Right cardiac atrium (tissue), 5 donors: ENCODE results near the gene KIR3DL1. TPM values are rescaled to one million over a fixed set of nuclear protein-coding genes. Genes with fewer than 3 reads are reported as not detected.
"Not testable (repeated sequence)": the region's sequence is repeated elsewhere in the genome, so short reads cannot be mapped to it uniquely, and the experiment has no call there.

Experiments used
- ATAC-seq, 2 donors: fragments of 200-7000 bp; cut with Tn5 transposase; one replicate each; pipeline versions ENCODE4 v1.8.0 to v1.9.1; 2020; ENCODE audit warnings: moderate library complexity in 2 of 2, mild to moderate bottlenecking in 1 of 2
- DNase-seq, 3 donors: peaks; one replicate each; pipeline ENCODE4 v3.0.0-alpha.2; 2020
- H3K27ac ChIP-seq: one replicate; pipeline ENCODE4 v1.5.1; 2013; ENCODE audit warnings: mild to moderate bottlenecking, low read length, control low read depth, moderate library complexity
- H3K27me3 ChIP-seq: one replicate; pipeline ENCODE4 v1.6.1; 2013; ENCODE audit not compliant: control insufficient read depth, insufficient read depth
- H3K4me1 ChIP-seq: one replicate; pipeline ENCODE4 v1.6.1; 2013; ENCODE audit warnings: low read length; ENCODE audit not compliant: control insufficient read depth, insufficient read depth
- H3K4me3 ChIP-seq: one replicate; pipeline ENCODE4 v1.5.1; 2013; ENCODE audit warnings: low read length, control low read depth
- H3K9me3 ChIP-seq: one replicate; pipeline ENCODE4 v1.6.1; 2013; ENCODE audit warnings: low read length; ENCODE audit not compliant: control insufficient read depth
- WGBS: extraction: QIAGEN DNeasy Blood & Tissue Kit; methylation state at CpG from one replicate; pipeline ENCODE4 v1.1.7; 2013; 5-methylcytosine and 5-hydroxymethylcytosine counted together
- intact Hi-C, 4 donors: fragments of 100-400 bp; cut with DNase I; formaldehyde crosslinking; loops; one replicate each; pipeline versions ENCODE4 v1.11.0 to v1.14.0; 2022 to 2023
- polyA plus RNA-seq: library from polyadenylated mRNA; stranded (reverse); fragments of 200-250 nt; gene quantifications from one replicate; pipeline ENCODE4 v1.2.3, GENCODE V29; 2013
- total RNA-seq, 4 donors: library from RNA; stranded (reverse); fragmentation: NEBNext Ultra II Directional; extraction: Animal tissue kit (Norgen Biotek cat#: 25700); gene quantifications; one replicate each; pipeline ENCODE4 v1.2.1, GENCODE V29; 2021
- donor health status: healthy with polysubstance abuse.
- donor health status: DM: no; HTN: yes; CAD: no.
- donor health status: DM: no; HTN: no; CAD: no.
- donor health status: DM: no; HTN: yes; CAD: no; lungs with severe emphysema.
- donor health status: DM: yes; HTN: yes; CAD: no.

The KIR3DL1 gene
- total and polyA plus RNA-seq, 5 donors: 0.05 TPM; not detected in 4

GRCh38 chr19:54814571-54814970 is 1.7 kb upstream of the KIR3DL1 start:
- ATAC-seq, H3K4me3 ChIP-seq, H3K9me3 ChIP-seq, DNase-seq, intact Hi-C loops, H3K27ac ChIP-seq, H3K4me1 ChIP-seq, H3K27me3 ChIP-seq: not testable (repeated sequence)
- WGBS: 56% methylated on average over 3 of the region's 3 CpGs

- DNase-seq (no peak), ATAC-seq (no peak)
- Histone ChIP-seq H3K4me1 (no peaks in the 10 kb centered on the region), H3K27ac (no peak overlapping the region), H3K9me3 (no peaks in the 10 kb centered on the region), H3K27me3 (no peaks in the 10 kb centered on the region), H3K4me3 (no peak overlapping the region)
- WGBS: 79% methylated on average over 15 of the region's 15 CpGs
- intact Hi-C loops: no loop called here
Measured at GRCh38 chr19:54817670-54818536, 1.6 kb downstream of the KIR3DL1 start.

DNA sequence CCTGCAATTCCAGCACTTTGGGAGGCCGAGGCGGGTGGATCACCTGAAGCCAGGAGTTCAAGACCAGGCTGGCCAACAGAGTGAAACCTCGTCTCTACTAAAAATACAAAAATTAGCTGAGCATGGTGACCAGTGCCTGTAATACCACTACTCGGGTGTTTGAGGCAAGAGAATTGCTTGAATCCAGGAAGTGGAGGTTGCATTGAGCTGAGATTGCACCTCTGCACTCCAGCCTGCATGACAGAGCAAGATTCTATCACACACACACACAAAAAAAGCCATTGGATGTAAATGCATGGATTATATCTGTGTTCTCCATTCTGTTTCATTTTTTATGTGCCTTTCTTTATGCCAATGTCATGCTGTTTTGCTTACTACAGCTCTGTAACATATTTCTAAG is 8.1 kb downstream of the KIR3DL1 start:
- intact Hi-C loops, H3K4me1 ChIP-seq, H3K27me3 ChIP-seq, H3K4me3 ChIP-seq, H3K27ac ChIP-seq, ATAC-seq, DNase-seq, H3K9me3 ChIP-seq: not testable (repeated sequence)
- 62% methylated on average over 4 of the region's 4 CpGs for WGBS

DNA sequence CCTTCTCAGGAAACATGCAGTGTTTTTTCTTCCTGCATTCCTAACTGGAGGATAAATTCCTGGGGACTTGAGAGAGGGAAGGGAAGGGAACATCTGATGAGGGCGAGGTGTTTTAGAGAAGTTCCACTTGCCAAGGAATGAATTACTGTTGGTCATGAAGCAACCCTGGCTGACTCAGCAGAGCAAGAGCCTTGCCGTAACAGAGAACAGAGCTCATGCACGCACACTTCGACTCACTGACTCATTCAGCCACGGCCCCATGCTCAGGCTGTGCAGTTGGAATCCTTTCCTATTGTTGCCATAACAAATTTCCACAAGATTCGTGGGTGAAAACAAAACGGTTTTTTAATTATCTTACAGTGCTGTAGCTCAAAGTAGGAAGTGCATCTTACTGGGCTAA is 9.1 kb downstream of the KIR3DL1 start:
- H3K4me1 ChIP-seq, H3K9me3 ChIP-seq, H3K4me3 ChIP-seq, DNase-seq, H3K27me3 ChIP-seq, intact Hi-C loops, H3K27ac ChIP-seq, ATAC-seq: not testable (repeated sequence)
- WGBS: 57% methylated on average over 7 of the region's 7 CpGs

DNA sequence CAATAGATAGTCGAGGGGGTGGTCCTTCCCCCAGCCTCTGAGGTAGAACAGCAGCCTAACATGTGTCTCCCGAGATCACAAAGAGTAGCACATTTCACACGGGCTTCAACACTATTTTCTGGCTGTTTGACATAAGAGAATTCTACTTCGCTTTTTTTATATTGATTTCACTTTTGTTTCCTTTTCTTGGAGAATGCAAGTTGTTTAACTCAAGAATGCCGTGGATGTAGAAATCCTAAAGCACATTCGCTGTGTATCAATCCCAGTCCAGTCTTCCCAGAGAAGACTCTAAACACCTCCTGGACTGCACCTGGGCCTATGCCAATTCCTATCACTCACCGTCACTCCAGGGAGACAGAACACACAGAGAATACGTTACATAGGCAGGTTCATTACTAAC is 11.8 kb downstream of the KIR3DL1 start:
- H3K4me1 ChIP-seq, H3K9me3 ChIP-seq, H3K27me3 ChIP-seq, ATAC-seq, DNase-seq, intact Hi-C loops, H3K4me3 ChIP-seq, H3K27ac ChIP-seq: not testable (repeated sequence)
- 67% methylated on average over 7 of the region's 8 CpGs for WGBS

DNA sequence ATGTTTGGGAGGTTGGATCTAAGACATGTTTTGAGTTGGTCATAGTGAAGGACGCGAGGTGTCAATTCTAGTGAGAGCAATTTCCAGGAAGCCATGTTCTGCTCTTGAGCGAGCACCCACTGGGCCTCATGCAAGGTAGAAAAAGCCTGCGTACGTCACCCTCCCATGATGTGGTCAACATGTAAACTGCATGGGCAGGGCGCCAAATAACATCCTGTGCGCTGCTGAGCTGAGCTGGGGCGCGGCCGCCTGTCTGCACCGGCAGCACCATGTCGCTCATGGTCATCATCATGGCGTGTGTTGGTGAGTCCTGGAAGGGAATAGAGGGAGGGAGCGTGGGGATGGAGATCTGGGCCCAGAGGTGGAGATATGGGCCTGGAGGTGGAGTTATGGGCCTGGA is 16.2 kb downstream of the KIR3DL1 start, which contains the start of gene KIR2DS4:
Gene KIR2DS4, plus strand, starts transcription at position 181 of the 400 bp plus-strand sequence.
- ATAC-seq, H3K27ac ChIP-seq, H3K9me3 ChIP-seq, intact Hi-C loops, H3K4me3 ChIP-seq, DNase-seq, H3K27me3 ChIP-seq, H3K4me1 ChIP-seq: not testable (repeated sequence)
- WGBS: 86% methylated on average over 14 of the region's 14 CpGs

DNA sequence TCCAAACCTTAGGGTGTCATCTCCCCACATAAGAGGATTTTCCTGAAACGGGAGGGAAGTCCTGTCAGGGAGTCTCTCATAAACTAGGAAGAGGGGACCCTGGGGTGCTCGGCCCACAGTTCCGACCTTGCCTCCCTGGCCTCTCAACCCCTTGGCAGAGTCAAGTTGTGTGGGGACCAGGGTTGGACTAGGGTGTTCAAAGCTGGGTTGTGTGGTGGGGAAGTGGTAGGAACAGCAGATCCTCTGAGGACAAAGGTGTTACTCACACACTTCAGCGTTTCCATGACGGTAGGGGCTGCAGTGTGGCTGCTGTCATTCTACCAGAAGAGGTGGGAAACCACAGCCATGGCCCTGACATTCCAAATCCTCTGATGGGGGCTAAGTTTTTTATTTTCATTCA is 18.9 kb downstream of the KIR3DL1 start:
- DNase-seq: not testable (repeated sequence)

DNA sequence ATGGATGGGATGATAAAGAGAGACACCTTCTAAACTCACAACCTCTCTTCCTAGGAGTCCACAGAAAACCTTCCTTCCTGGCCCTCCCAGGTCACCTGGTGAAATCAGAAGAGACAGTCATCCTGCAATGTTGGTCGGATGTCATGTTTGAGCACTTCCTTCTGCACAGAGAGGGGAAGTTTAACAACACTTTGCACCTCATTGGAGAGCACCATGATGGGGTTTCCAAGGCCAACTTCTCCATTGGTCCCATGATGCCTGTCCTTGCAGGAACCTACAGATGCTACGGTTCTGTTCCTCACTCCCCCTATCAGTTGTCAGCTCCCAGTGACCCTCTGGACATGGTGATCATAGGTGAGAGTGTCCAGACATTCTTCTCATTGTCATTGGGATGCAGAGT is 21.3 kb downstream of the KIR3DL1 start:
- DNase-seq, H3K4me1 ChIP-seq, H3K4me3 ChIP-seq, H3K27me3 ChIP-seq, intact Hi-C loops, ATAC-seq, H3K27ac ChIP-seq, H3K9me3 ChIP-seq: not testable (repeated sequence)
- WGBS: 48% methylated on average over 2 of the region's 2 CpGs

More for the DNA sequence above, 18.9 kb downstream of the KIR3DL1 start:
- H3K4me3 ChIP-seq, H3K4me1 ChIP-seq, H3K27ac ChIP-seq, H3K27me3 ChIP-seq, ATAC-seq, intact Hi-C loops, H3K9me3 ChIP-seq: not testable (repeated sequence)
- WGBS: 76% methylated on average over 5 of the region's 5 CpGs

DNA sequence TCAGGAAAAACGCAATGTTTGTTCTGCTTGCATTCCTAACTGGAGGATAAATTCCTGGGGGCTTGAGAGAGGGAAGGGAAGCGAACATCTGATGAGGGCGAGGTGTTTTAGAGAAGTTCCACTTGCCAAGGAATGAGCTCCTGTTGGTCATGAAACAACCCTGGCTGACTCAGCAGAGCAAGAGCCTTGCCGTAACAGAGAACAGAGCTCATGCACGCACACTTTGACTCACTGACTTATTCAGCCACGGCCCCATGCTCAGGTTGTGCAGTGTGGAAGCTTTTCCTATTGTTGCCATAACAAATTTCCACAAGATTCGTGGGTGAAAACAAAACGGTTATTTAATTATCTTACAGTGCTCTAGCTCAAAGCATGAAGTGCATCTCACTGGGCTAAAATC is 26.9 kb downstream of the KIR3DL1 start:
- H3K27me3 ChIP-seq, H3K9me3 ChIP-seq, H3K4me1 ChIP-seq, DNase-seq, ATAC-seq, intact Hi-C loops, H3K4me3 ChIP-seq, H3K27ac ChIP-seq: not testable (repeated sequence)
- WGBS: 60% methylated on average over 8 of the region's 8 CpGs

DNA sequence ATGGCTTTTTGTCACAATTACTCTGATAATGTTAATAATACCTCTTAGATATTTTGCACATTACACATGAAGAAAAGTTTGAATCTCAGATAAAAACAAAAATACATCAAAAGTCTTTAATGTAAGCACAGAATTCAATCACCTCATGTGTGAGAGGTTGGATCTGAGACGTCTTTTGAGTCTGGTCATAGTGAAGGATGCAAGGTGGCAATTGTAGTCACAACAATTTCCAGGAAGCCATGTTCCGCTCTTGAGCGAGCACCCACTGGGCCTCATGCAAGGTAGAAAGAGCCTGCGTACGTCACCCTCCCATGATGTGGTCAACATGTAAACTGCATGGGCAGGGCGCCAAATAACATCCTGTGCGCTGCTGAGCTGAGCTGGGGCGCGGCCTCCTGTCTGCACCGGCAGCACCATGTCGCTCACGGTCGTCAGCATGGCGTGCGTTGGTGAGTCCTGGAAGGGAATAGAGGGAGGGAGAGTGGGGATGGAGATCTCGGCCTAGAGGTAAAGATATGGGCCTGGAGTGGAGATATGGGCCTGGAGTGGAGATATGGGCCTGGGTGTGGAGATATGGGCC is 33.9 kb downstream of the KIR3DL1 start, which contains the start of gene KIR3DL2:
Gene KIR3DL2, plus strand, starts transcription at position 383 of the 580 bp plus-strand sequence. Its CDS starts 33 bp downstream, at position 416.
- H3K27me3 ChIP-seq, H3K27ac ChIP-seq, H3K4me3 ChIP-seq, H3K9me3 ChIP-seq, DNase-seq, H3K4me1 ChIP-seq, intact Hi-C loops, ATAC-seq: not testable (repeated sequence)
- WGBS: 83% methylated on average over 16 of the region's 16 CpGs

DNA sequence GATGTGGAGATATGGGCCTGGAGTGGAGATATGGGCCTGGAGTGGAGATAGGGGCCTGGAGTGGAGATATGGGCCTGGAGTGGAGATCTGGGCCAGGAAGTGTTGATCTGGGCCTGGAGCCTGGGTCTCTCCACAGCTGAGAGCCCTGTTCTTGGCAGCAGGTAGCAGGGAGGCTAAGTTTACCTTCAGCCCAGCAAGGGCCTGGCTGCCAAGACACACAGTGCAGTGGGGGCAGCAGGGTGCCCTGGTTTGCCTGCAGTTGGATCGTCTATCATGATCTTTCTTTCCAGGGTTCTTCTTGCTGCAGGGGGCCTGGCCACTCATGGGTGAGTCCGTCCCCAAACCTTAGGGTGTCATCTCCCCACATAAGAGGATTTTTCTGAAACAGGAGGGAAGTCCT is 34.7 kb downstream of the KIR3DL1 start:
- 43% methylated on average over 2 of the region's 2 CpGs for WGBS
- no peak for DNase-seq
- no peaks in the 10 kb centered on the region for H3K27me3 ChIP-seq
- no peak for ATAC-seq
- no peak overlapping the region for H3K4me3 ChIP-seq
- no peaks in the 10 kb centered on the region for H3K4me1 ChIP-seq
- no peaks in the 10 kb centered on the region for H3K9me3 ChIP-seq
- intact Hi-C loops: no loop called here
- H3K27ac ChIP-seq: no peak overlapping the region
